GM15510 (cell line): ENCODE data around the gene LCP2.

Source experiments
- POLR2A ChIP-seq: IDR thresholded peaks from 3 replicates; pipeline ENCODE4 v1.6.1; 2011; ENCODE audit warnings: borderline replicate concordance; ENCODE audit not compliant: insufficient read length; ENCODE audit errors: extremely low read depth

LCP2 gene

GRCh38 chr5:170216257-170216864, 81.2 kb downstream of the LCP2 start:
- no peak for TF ChIP-seq POLR2A

GRCh38 chr5:170211575-170212334, 85.8 kb downstream of the LCP2 start:
- no peak for TF ChIP-seq POLR2A

- no peak for TF ChIP-seq POLR2A
These were observed 90.6 kb downstream of the LCP2 start for GRCh38 chr5:170206958-170207357.

- no peak for TF ChIP-seq POLR2A
These were observed 91.4 kb downstream of the LCP2 start for GRCh38 chr5:170206216-170206615.

- TF ChIP-seq POLR2A = no peak
These were observed 93.4 kb downstream of the LCP2 start for GRCh38 chr5:170204202-170204601.

- no peak for TF ChIP-seq POLR2A
These were observed 95.5 kb downstream of the LCP2 start for GRCh38 chr5:170202117-170202516.

- TF ChIP-seq POLR2A = no peak
These were observed 96.3 kb downstream of the LCP2 start for GRCh38 chr5:170201311-170201710.

GRCh38 chr5:170200876-170201275, 96.7 kb downstream of the LCP2 start:
- no peak for TF ChIP-seq POLR2A
